SK-N-SH treated with all-trans-retinoic acid at 6 μM for 48 hours (cell line): ENCODE data around the gene IGFL2.

Experiments
- ATAC-seq: fragments of 200-7000 bp; cut with Tn5 transposase; 3 replicates; pipeline ENCODE4 v1.9.1; 2020; ENCODE audit warnings: mild to moderate bottlenecking, moderate library complexity
- ARNTL ChIP-seq: fragments of 450-650 bp; formaldehyde crosslinking; IDR thresholded peaks from 2 replicates; pipeline ENCODE4 v1.5.0; 2020; ENCODE audit warnings: low read depth, mild to moderate bottlenecking, moderate library complexity, borderline replicate concordance
- CSDC2 ChIP-seq: fragments of 250-450 bp; sonication (Bioruptor Pico); IDR thresholded peaks from 2 replicates; pipeline ENCODE4 v1.5.0; 2020; ENCODE audit warnings: mild to moderate bottlenecking, moderate library complexity
- CSRNP3 ChIP-seq: fragments of 250-450 bp; sonication (Bioruptor Pico); IDR thresholded peaks from 2 replicates; pipeline ENCODE4 v1.5.1; 2021; ENCODE audit warnings: mild to moderate bottlenecking, moderate library complexity
- ESRRG ChIP-seq: fragments of 250-450 bp; sonication (Bioruptor Pico); IDR thresholded peaks from 2 replicates; pipeline ENCODE4 v1.6.1; 2021; ENCODE audit warnings: mild to moderate bottlenecking
- GLIS3 ChIP-seq: fragments of 250-450 bp; sonication (Bioruptor Pico); IDR thresholded peaks from 2 replicates; pipeline ENCODE4 v1.5.0; 2020; ENCODE audit warnings: mild to moderate bottlenecking, moderate library complexity
- ISL1 ChIP-seq: fragments of 250-450 bp; sonication (Bioruptor Pico); IDR thresholded peaks from 2 replicates; pipeline ENCODE4 v2.1.2; 2022; ENCODE audit warnings: mild to moderate bottlenecking, moderate library complexity
- OSR1 ChIP-seq: fragments of 250-450 bp; sonication (Bioruptor Pico); IDR thresholded peaks from 2 replicates; pipeline ENCODE4 v1.8.0; 2022; ENCODE audit warnings: moderate library complexity, mild to moderate bottlenecking, inconsistent platforms
- POU6F1 ChIP-seq: fragments of 250-450 bp; sonication (Bioruptor Pico); IDR thresholded peaks from 2 replicates; pipeline ENCODE4 v1.8.0; 2021; ENCODE audit warnings: low read depth, mild to moderate bottlenecking, moderate library complexity, borderline replicate concordance
- PPARA ChIP-seq: fragments of 250-450 bp; sonication (Bioruptor Pico); IDR thresholded peaks from 2 replicates; pipeline ENCODE4 v1.5.0; 2020; ENCODE audit warnings: mild to moderate bottlenecking, borderline replicate concordance
- RARB ChIP-seq: fragments of 250-450 bp; sonication (Bioruptor Pico); IDR thresholded peaks from 2 replicates; pipeline ENCODE4 v1.8.0; 2021; ENCODE audit warnings: mild to moderate bottlenecking, moderate library complexity
- SNAI2 ChIP-seq: fragments of 250-450 bp; sonication (Bioruptor Pico); IDR thresholded peaks from 2 replicates; pipeline ENCODE4 v1.5.0; 2020; ENCODE audit warnings: mild to moderate bottlenecking, moderate library complexity
- TCF4 ChIP-seq: fragments of 250-450 bp; sonication (Bioruptor Pico); IDR thresholded peaks from 2 replicates; pipeline ENCODE4 v1.8.0; 2021; ENCODE audit warnings: mild to moderate bottlenecking, moderate library complexity, borderline replicate concordance
- TOX ChIP-seq: fragments of 250-450 bp; sonication (Bioruptor Pico); IDR thresholded peaks from 2 replicates; pipeline ENCODE4 v1.8.0; 2021; ENCODE audit warnings: mild to moderate bottlenecking, moderate library complexity, borderline replicate concordance
- ZC3H10 ChIP-seq: fragments of 250-450 bp; sonication (Bioruptor Pico); IDR thresholded peaks from 2 replicates; pipeline ENCODE4 v1.5.1; 2021; ENCODE audit warnings: mild to moderate bottlenecking, moderate library complexity
- ZFP3 ChIP-seq: fragments of 250-450 bp; sonication (Bioruptor Pico); IDR thresholded peaks from 2 replicates; pipeline ENCODE4 v1.5.0; 2020; ENCODE audit warnings: mild to moderate bottlenecking, moderate library complexity
- ZFP30 ChIP-seq: fragments of 450-650 bp; formaldehyde crosslinking; IDR thresholded peaks from 2 replicates; pipeline ENCODE4 v1.5.0; 2022; ENCODE audit warnings: mild to moderate bottlenecking, moderate library complexity
- ZNF565 ChIP-seq: fragments of 450-650 bp; formaldehyde crosslinking; conservative IDR thresholded peaks from 2 replicates; pipeline ENCODE4 v1.5.0; 2020; ENCODE audit warnings: low read depth, mild to moderate bottlenecking, moderate library complexity
- ZNF70 ChIP-seq: fragments of 450-650 bp; formaldehyde crosslinking; IDR thresholded peaks from 2 replicates; pipeline ENCODE4 v1.5.0; 2020; ENCODE audit warnings: mild to moderate bottlenecking, moderate library complexity
- ZNF8 ChIP-seq: fragments of 450-650 bp; formaldehyde crosslinking; IDR thresholded peaks from 2 replicates; pipeline ENCODE4 v1.5.0; 2020; ENCODE audit warnings: mild to moderate bottlenecking, moderate library complexity
- TF ChIP-seq, protein P1 (sequence below): fragments of 250-450 bp; sonication (Bioruptor Pico); IDR thresholded peaks from 2 replicates; pipeline ENCODE4 v1.8.0; 2020; ENCODE audit warnings: mild to moderate bottlenecking, moderate library complexity, borderline replicate concordance
- TF ChIP-seq, protein P2 (sequence below): fragments of 250-450 bp; sonication (Bioruptor Pico); IDR thresholded peaks from 2 replicates; pipeline ENCODE4 v1.5.0; 2020; ENCODE audit warnings: mild to moderate bottlenecking, moderate library complexity
- TF ChIP-seq, protein P3 (sequence below): fragments of 250-450 bp; sonication (Bioruptor Pico); IDR thresholded peaks from 2 replicates; pipeline ENCODE4 v1.5.1; 2020; ENCODE audit warnings: low read depth, mild to moderate bottlenecking, moderate library complexity

IGFL2 gene

GRCh38 chr19:46147166-46147740, 785 bp upstream of the IGFL2 start:
- no peak for TF ChIP-seq ZC3H10 (CRISPR knock-in tag)
- no peak for TF ChIP-seq CSRNP3 (CRISPR knock-in tag)
- no peak for TF ChIP-seq SNAI2 (CRISPR knock-in tag)
- TF ChIP-seq PPARA (CRISPR knock-in tag), result no peak
- TF ChIP-seq RARB, result no peak
- TF ChIP-seq ZFP3 (CRISPR knock-in tag), result no peak
- TF ChIP-seq, protein P1, sequence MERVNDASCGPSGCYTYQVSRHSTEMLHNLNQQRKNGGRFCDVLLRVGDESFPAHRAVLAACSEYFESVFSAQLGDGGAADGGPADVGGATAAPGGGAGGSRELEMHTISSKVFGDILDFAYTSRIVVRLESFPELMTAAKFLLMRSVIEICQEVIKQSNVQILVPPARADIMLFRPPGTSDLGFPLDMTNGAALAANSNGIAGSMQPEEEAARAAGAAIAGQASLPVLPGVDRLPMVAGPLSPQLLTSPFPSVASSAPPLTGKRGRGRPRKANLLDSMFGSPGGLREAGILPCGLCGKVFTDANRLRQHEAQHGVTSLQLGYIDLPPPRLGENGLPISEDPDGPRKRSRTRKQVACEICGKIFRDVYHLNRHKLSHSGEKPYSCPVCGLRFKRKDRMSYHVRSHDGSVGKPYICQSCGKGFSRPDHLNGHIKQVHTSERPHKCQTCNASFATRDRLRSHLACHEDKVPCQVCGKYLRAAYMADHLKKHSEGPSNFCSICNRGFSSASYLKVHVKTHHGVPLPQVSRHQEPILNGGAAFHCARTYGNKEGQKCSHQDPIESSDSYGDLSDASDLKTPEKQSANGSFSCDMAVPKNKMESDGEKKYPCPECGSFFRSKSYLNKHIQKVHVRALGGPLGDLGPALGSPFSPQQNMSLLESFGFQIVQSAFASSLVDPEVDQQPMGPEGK (CRISPR knock-in tag), result no peak
- TF ChIP-seq TCF4 (CRISPR knock-in tag), result no peak
- TF ChIP-seq, protein P2, sequence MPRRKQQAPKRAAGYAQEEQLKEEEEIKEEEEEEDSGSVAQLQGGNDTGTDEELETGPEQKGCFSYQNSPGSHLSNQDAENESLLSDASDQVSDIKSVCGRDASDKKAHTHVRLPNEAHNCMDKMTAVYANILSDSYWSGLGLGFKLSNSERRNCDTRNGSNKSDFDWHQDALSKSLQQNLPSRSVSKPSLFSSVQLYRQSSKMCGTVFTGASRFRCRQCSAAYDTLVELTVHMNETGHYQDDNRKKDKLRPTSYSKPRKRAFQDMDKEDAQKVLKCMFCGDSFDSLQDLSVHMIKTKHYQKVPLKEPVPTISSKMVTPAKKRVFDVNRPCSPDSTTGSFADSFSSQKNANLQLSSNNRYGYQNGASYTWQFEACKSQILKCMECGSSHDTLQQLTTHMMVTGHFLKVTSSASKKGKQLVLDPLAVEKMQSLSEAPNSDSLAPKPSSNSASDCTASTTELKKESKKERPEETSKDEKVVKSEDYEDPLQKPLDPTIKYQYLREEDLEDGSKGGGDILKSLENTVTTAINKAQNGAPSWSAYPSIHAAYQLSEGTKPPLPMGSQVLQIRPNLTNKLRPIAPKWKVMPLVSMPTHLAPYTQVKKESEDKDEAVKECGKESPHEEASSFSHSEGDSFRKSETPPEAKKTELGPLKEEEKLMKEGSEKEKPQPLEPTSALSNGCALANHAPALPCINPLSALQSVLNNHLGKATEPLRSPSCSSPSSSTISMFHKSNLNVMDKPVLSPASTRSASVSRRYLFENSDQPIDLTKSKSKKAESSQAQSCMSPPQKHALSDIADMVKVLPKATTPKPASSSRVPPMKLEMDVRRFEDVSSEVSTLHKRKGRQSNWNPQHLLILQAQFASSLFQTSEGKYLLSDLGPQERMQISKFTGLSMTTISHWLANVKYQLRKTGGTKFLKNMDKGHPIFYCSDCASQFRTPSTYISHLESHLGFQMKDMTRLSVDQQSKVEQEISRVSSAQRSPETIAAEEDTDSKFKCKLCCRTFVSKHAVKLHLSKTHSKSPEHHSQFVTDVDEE (CRISPR knock-in tag), result no peak
- TF ChIP-seq ZNF565 (CRISPR knock-in tag), result no peak
- no peak for TF ChIP-seq GLIS3 (CRISPR knock-in tag)
- TF ChIP-seq ZNF70 (CRISPR knock-in tag), result no peak
- TF ChIP-seq ESRRG (CRISPR knock-in tag), result no peak
- TF ChIP-seq, protein P3, sequence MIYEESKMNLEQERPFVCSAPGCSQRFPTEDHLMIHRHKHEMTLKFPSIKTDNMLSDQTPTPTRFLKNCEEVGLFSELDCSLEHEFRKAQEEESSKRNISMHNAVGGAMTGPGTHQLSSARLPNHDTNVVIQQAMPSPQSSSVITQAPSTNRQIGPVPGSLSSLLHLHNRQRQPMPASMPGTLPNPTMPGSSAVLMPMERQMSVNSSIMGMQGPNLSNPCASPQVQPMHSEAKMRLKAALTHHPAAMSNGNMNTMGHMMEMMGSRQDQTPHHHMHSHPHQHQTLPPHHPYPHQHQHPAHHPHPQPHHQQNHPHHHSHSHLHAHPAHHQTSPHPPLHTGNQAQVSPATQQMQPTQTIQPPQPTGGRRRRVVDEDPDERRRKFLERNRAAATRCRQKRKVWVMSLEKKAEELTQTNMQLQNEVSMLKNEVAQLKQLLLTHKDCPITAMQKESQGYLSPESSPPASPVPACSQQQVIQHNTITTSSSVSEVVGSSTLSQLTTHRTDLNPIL (CRISPR knock-in tag), result no peak
- TF ChIP-seq POU6F1, result no peak
- no peak for TF ChIP-seq CSDC2
- no peak for TF ChIP-seq ARNTL (CRISPR knock-in tag)
- no peak for TF ChIP-seq OSR1 (CRISPR knock-in tag)
- ATAC-seq, result no peak

GRCh38 chr19:46150606-46151005, 2.6 kb downstream of the IGFL2 start:
- ATAC-seq, result no peak
- TF ChIP-seq ZFP30 (CRISPR knock-in tag) (no peak), ISL1 (CRISPR knock-in tag) (no peak), TCF4 (CRISPR knock-in tag) (no peak), ZNF8 (CRISPR knock-in tag) (no peak), SNAI2 (CRISPR knock-in tag) (no peak), TOX (CRISPR knock-in tag) (no peak), ARNTL (CRISPR knock-in tag) (no peak), OSR1 (CRISPR knock-in tag) (no peak), ESRRG (CRISPR knock-in tag) (no peak)
- TF ChIP-seq, protein P1 (CRISPR knock-in tag), result no peak
- TF ChIP-seq, protein P3 (CRISPR knock-in tag), result no peak
